ENCODE results near the gene CD27.
"Not testable (repeated sequence)": the region's sequence is repeated elsewhere in the genome, so short reads cannot be mapped to it uniquely, and the experiment has no call there.

Gene CD27

GRCh38 chr12:6461401-6462233 lies 16.9 kb downstream of the CD27 start:
- DNase-seq = peak; percentile 87

DNA sequence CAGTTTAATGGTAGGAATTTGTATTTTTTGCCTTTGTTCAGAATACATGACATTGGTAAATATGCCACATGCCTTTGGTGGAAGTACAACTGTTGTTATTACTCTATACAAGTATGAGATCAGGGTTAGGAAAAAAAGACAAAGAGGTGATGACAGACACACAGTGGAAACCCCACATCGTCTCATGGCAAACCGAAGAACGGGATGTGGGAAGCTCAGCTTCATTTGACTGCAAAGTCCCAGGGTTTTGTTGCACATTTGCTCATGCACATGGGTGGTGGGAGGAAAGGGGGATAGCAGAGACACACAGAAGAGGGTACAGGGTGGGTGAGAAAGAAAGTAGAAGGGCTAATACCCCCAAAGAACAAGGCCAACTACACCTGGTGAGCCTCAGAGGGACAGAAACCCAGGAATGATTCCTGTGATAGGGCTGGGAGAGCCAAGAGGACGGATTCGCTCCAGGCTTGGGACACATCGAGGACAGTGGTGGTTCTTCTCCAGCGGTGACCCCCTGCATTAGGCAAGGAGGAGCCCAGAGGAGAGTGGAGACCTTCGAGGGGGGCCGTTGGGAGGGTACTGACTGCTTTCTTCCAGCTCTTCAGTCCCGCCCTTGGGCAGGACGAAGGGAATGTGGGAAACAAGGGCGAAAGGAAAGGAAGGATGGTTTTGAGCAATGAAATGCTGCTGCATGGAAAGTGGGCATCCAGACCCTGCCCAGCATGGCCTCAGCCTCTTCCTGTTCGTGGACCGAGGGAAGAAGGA lies 17.7 kb downstream of the CD27 start:
- DNase-seq = no peak

DNA sequence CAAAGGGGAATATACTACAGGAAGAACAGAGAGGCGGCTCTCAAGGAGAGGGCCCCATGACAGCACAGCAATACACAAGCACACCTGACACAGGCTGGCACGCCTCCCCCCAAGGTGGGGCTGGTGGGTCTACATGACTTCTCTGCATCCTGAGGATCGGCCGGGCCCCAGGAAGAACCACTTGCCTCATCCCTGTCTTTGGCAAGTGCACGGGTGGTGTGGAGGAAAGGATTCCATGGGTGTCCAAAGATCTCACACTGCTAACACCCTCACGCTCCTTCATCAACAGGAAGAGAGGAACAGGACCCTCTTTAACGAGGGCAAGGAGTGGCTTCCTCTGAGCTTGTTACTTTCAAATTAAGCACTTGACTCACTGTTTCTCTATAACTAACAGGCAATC lies 18.5 kb downstream of the CD27 start:
- peak; percentile 70 for DNase-seq

DNA sequence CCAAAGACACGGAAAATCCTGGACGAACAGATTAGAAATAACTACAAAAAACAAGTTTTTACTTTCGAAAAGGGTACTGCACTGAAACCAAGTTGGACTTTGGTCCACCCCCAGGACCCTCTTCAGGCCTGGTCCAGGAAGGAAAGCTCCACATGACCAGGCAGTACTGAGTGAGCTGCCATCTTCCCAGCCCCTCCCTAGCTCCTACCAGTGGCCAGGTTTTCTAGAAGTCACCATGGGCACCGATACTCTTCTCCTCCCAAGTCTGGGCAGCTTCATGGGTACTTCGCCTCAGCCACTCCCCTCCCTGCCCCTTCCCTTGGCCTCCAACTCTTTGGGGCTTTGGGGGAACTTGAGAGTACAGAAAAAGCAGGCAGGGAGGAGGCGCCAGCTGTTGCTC lies 19.1 kb downstream of the CD27 start:
- DNase-seq = no peak

- no peak for DNase-seq
Observed at GRCh38 chr12:6464531-6464930, 19.8 kb downstream of the CD27 start.

- peak; percentile 61 for DNase-seq
Observed at GRCh38 chr12:6465467-6466183, 20.9 kb downstream of the CD27 start.

GRCh38 chr12:6466184-6466573 lies 21.4 kb downstream of the CD27 start:
- no peak for DNase-seq

GRCh38 chr12:6466751-6467150 lies 22.0 kb downstream of the CD27 start:
- not testable (repeated sequence) for DNase-seq

GRCh38 chr12:6467571-6468282 lies 23.0 kb downstream of the CD27 start:
- DNase-seq = not testable (repeated sequence)

GRCh38 chr12:6468283-6468575 lies 23.5 kb downstream of the CD27 start:
- no peak for DNase-seq

DNA sequence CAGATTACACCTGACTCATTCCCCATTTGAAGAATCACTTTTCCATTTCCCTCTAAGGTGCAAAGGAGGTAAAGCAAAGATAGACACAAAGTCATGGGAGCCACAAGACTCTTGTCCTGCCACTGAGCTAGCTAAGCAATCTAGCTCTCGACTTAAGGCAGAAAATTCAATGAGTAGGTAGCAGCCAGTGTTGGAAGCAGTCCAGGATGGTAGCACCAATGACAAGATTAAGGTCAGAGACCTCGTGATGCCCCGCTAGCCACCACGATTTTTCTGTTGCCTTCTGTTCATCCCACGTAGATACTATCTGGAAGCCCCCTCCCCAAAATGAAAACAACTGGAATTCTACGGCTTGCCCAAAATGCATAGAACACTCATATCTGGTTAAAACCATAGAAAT lies 24.3 kb downstream of the CD27 start:
- DNase-seq = no peak

DNA sequence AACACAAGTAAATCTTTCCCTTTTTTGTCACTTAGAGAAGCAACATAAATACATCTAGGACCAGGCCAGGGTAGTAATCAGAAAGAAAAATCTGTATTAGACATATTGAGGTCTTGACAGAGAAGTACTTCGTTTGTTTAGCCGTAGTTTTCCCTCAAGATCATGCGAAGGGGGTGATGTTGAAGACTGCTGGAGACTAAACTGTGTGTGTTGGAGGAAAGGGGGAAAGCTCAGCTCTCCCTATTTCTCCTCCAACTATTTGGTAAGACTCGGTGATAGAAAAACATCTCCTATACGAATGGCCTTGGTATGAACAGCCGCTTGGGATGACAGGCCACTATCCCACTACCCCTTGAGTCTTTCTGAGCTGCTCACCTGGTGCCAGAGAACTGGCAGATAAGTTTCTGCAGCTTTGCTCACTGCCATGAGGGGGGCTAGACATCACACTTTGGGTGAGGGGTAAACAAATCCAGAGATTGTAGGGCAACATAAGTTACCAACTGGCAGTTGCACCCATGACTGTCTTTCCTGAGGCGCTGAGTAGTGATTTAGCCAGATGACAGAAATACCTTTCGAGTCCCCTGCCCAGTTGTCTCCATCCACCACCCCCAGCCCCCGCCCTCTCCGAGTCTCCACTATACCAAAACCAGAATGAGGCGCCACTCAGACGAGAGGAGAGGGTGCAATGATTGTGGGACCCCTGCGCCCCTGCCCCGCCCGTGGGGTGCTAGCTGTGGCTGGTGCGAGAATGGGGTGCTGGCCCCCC lies 25.0 kb downstream of the CD27 start:
- no peak for DNase-seq

- peak; percentile 99 for DNase-seq
Observed at GRCh38 chr12:6470375-6471163, 25.8 kb downstream of the CD27 start, which contains the start of gene VAMP1. TSS of gene VAMP1 (minus strand) at chr12:6470677. CDS start at chr12:6470531, 146 bp downstream.

DNA sequence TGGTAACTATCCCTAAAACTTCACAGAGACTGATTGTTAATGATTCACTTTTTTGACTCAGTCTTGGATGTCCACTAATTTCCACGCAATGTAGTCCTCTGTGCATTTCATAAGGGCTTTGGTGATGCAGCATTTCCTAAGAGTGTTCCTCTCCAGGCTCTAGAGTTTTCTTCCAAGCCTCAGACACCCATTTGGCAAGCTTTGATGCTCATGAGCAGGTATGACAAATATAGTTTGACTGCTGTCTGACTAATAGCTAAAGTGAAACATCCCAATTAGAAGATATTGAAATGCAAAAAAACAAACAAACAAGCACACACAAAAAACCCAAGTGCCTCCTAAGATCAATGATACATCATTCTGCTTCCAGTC lies 27.2 kb downstream of the CD27 start:
- DNase-seq = no peak

DNA sequence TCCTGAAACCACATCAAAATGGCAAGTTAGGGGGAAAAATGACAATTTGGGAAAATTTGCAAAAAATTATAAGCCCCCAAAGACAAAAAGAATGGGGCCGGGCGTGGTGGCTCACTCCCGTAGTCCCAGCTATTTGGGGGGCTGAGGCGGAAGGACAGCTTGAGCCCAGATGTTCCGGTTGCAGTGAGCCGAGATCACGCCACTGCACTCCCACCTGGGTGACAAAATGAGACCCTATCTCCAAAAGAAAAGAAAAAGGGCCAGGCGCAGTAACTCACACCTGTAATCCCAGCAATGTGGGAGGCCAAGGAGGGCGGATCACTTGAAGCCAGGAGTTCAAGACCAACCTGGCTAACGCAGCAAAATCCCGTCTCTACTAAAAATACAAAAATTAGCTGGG lies 27.7 kb downstream of the CD27 start:
- DNase-seq = no peak

GRCh38 chr12:6475233-6475975 lies 30.6 kb downstream of the CD27 start:
- not testable (repeated sequence) for DNase-seq

- DNase-seq = no peak
Observed at GRCh38 chr12:6476489-6476888, 31.7 kb downstream of the CD27 start.

GRCh38 chr12:6477601-6478377 lies 33.0 kb downstream of the CD27 start:
- DNase-seq = not testable (repeated sequence)

- DNase-seq = no peak
Observed at GRCh38 chr12:6478416-6478815, 33.7 kb downstream of the CD27 start.

- no peak for DNase-seq
Observed at GRCh38 chr12:6488240-6488639, 43.5 kb downstream of the CD27 start.

All from CD4-positive, alpha-beta T cell treated with Interleukin-6 for 4 hours (primary cell).